HG03558 (cell line): ENCODE results near the gene VWA8.
"Not testable (repeated sequence)": the region's sequence is repeated elsewhere in the genome, so short reads cannot be mapped to it uniquely, and the experiment has no call there.

Experiments used
- ATAC-seq: cut with Tn5 transposase; IDR thresholded peaks from one replicate; pipeline ENCODE4 v1.9.1; 2021; ENCODE audit warnings: moderate number of reproducible peaks; ENCODE audit not compliant: unreplicated experiment; ENCODE audit errors: extremely low read depth

The VWA8 gene

GRCh38 chr13:41633776-41634175 is 327.1 kb downstream of the VWA8 start:
- ATAC-seq, result no peak

GRCh38 chr13:41631296-41631965 is 329.5 kb downstream of the VWA8 start:
- ATAC-seq, result no peak

- no peak for ATAC-seq
Measured at GRCh38 chr13:41627425-41627824, 333.5 kb downstream of the VWA8 start.

GRCh38 chr13:41624041-41624440 is 336.9 kb downstream of the VWA8 start:
- ATAC-seq, result no peak

- ATAC-seq, result no peak
Measured at GRCh38 chr13:41622432-41623429, 338.2 kb downstream of the VWA8 start.

- ATAC-seq, result no peak
Measured at GRCh38 chr13:41621716-41622431, 339.0 kb downstream of the VWA8 start.

- ATAC-seq, result not testable (repeated sequence)
Measured at GRCh38 chr13:41617633-41618032, 343.3 kb downstream of the VWA8 start.

GRCh38 chr13:41616151-41616550 is 344.8 kb downstream of the VWA8 start:
- no peak for ATAC-seq

- no peak for ATAC-seq
Measured at GRCh38 chr13:41615528-41615855, 345.4 kb downstream of the VWA8 start.

GRCh38 chr13:41614671-41615527 is 346.0 kb downstream of the VWA8 start:
- no peak for ATAC-seq

- ATAC-seq, result no peak
Measured at GRCh38 chr13:41613984-41614661, 346.8 kb downstream of the VWA8 start.

- ATAC-seq, result no peak
Measured at GRCh38 chr13:41613471-41613870, 347.4 kb downstream of the VWA8 start.

GRCh38 chr13:41611385-41611784 is 349.5 kb downstream of the VWA8 start:
- ATAC-seq, result no peak

GRCh38 chr13:41610404-41610803 is 350.5 kb downstream of the VWA8 start:
- ATAC-seq, result no peak

GRCh38 chr13:41609828-41610227 is 351.1 kb downstream of the VWA8 start:
- no peak for ATAC-seq

GRCh38 chr13:41608839-41609177 is 352.1 kb downstream of the VWA8 start:
- no peak for ATAC-seq

GRCh38 chr13:41608111-41608838 is 352.6 kb downstream of the VWA8 start:
- ATAC-seq, result no peak

- ATAC-seq, result no peak
Measured at GRCh38 chr13:41606646-41607045, 354.3 kb downstream of the VWA8 start.
